Omental fat pad (tissue), 4 donors: ENCODE measurements around the gene IQCK. TPM values are rescaled to one million over a fixed set of nuclear protein-coding genes. Genes with fewer than 3 reads are reported as not detected.

Source experiments
- ATAC-seq: fragments of 150-250 bp; one replicate; pipeline ENCODE4 v1.9.1; 2016; ENCODE audit warnings: mild to moderate bottlenecking, moderate library complexity; ENCODE audit not compliant: low FRiP score
- DNase-seq: peaks from one replicate; pipeline ENCODE4 v3.0.0-alpha.2; 2019; ENCODE audit warnings: low spot score
- total RNA-seq, 4 donors: library from RNA; depleted of rRNA; stranded (reverse); fragments of >200 nt; gene quantifications; one replicate each; pipeline ENCODE4 v1.1.0, GENCODE V29; 2016
- TF ChIP-seq, protein P1 (sequence below), 3 donors: fragments of 450-650 bp; IDR thresholded peaks; one replicate each; pipeline ENCODE4 v1.5.1; 2016 to 2017; ENCODE audit warnings: antibody characterized with exemption in 3 of 3, mild to moderate bottlenecking in 3 of 3, moderate library complexity in 2 of 3

IQCK gene
- total RNA-seq, 4 donors from 2014 or later, result 14.5 to 28.2 (median 18.9) TPM

DNA sequence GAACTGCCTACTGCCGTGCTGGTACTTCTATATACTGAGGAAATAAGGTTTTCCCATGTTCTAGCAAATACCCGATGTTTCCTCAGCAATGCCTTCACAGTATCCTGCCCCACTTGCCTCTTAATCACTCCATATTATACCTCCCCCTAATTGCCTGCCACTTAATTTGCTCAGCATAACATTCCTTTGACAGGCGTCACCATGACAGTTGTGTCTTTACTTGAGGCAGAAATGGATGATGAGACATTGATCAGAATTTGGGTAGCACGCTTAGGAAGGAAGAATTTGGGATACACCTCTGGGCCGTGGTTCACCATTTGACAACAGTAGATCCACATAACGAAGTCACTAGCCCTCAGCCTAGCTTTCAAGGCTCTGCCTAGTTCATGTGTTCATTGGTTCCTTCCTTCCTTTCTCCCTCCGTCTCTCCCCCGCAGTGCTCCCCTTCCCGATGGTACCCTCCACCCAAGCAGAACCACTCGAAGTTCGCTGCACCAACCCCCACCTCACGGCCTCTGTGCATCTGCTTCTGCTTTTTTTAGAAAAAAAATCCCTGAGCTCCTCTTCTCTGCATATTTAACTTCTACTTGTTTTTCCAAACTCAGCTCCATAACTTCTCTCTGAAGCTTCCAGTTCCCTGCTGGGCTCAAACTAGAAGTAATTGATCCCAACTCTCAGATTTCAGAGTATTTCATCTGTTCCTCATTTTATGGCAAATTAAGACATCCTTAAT, 19.4 kb downstream of the IQCK start:
- no peak for DNase-seq
- no peak for ATAC-seq
- TF ChIP-seq, protein P1, sequence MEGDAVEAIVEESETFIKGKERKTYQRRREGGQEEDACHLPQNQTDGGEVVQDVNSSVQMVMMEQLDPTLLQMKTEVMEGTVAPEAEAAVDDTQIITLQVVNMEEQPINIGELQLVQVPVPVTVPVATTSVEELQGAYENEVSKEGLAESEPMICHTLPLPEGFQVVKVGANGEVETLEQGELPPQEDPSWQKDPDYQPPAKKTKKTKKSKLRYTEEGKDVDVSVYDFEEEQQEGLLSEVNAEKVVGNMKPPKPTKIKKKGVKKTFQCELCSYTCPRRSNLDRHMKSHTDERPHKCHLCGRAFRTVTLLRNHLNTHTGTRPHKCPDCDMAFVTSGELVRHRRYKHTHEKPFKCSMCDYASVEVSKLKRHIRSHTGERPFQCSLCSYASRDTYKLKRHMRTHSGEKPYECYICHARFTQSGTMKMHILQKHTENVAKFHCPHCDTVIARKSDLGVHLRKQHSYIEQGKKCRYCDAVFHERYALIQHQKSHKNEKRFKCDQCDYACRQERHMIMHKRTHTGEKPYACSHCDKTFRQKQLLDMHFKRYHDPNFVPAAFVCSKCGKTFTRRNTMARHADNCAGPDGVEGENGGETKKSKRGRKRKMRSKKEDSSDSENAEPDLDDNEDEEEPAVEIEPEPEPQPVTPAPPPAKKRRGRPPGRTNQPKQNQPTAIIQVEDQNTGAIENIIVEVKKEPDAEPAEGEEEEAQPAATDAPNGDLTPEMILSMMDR (IDR thresholded peaks at IDR 0.05), result no peak

DNA sequence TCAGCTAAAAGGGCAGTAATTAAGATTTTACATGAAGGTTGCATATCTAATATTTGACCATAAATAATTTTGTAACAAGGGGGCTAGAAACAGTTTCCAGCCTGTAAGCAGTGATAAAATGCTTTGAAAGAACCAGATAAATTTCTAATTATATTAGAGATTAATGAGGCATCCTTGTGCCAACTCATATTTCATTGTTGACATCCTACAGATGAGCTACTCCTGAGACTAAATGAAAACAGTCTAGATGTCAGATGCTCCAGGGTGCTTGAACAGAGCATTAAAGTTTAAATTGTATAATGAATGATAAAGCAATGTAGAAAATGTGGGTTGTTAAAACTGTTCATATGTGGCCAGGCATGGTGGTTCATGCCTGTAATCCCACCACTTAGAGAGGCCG, 23.3 kb downstream of the IQCK start:
- TF ChIP-seq, protein P1 (IDR thresholded peaks at IDR 0.05), result no peak
- no peak for DNase-seq
- ATAC-seq, result no peak

DNA sequence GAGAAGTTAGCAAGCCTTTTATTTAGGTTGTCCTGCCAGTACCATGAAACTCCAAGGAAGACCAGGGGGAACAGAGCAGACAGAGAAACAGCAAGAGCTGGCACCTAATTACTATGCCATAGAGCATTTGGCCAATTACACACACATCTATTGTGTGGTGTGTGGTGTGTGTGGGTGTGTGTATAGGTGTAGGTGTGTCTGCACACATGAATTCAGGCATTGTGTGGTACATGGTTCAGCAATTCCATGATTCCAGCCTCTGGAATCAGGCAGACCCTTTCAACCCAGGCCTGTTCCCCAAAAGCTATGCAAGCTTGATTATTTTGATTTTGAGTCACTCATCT, 25.7 kb downstream of the IQCK start:
- DNase-seq, result no peak
- TF ChIP-seq, protein P1 (IDR thresholded peaks at IDR 0.05), result no peak
- no peak for ATAC-seq

DNA sequence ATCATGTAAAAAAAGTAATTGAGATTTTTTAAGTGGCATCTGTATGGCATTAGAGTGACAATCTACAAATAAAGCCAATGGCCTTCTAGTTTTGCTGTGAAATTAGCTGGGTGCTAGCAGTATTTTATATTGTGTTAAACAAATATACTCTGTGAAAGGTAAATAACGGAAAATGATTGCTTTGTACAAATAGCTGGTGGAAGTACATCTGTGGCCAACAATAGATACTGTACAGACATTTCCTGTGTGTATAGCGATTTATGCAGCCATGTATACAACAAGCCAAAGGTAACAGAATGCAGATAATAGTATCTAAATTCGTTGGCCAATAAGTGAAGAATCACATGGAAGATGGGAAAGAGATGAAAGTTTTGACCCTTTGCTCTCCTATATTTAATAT, 26.6 kb downstream of the IQCK start:
- TF ChIP-seq, protein P1 (IDR thresholded peaks at IDR 0.05), result no peak
- DNase-seq, result no peak
- ATAC-seq, result no peak

DNA sequence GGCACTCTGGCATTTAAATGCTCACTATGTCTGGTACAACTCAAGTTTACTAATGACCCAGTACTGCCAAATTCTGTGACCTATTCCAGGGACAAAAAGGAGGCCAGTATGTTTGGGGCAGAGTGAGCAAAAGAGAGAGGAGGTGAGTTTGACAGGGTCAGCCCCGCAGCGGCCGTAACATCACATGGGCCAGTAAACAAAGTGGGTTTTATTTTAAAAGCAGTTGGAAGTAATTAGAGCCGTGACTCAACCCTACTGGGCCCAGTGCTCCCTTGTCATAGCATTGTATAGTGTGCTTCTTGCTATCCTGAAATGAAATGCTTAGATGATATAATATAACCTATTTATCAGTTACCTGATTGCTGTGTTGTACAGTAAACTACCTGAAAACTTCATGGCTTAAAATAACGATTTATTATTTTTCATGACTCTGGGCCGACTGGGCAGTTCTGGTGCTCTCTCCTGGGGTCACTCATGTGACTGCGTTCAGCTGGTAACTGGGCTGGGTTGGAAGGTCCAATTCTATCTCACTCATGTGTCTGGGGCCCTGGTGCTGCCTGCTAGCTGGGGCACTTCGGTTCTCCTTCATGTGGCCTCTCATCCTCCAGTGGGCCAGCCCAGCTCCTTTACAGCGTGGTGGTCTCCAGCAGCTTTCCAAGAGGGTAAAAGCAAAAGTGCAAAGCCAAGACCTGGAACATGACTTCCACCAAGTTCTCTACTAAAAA, 27.4 kb downstream of the IQCK start:
- ATAC-seq (no peak), DNase-seq (no peak)
- TF ChIP-seq, protein P1 (IDR thresholded peaks at IDR 0.05), result no peak

DNA sequence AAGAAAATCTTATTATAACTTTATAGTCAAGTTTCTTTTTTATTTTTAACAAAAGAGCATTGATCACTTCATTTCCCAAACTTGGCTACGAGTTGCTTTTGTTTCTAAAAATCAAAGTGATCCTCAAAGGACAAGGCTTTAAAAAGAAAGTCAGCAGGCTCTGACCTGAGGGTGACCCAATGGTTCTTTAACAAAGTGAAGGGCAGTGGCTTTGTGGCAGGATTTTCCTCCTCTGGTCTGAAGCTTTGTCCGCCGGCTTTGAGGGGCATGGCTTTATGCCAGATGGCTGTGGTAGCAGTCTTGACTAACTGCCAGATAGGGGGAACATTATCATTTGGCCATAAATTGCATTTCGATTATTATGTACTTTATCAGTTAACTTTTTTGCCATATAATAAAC, 28.5 kb downstream of the IQCK start:
- TF ChIP-seq, protein P1 (IDR thresholded peaks at IDR 0.05), result no peak
- no peak for ATAC-seq
- DNase-seq, result no peak
